GM23248 (cell line): ENCODE measurements around the gene RBM19.

Source experiments
- EZH2 ChIP-seq: fragments of 200-600 bp; sonication (generic); IDR thresholded peaks from 2 replicates; pipeline ENCODE4 v1.6.1; 2018; ENCODE audit warnings: antibody characterized with exemption, mild to moderate bottlenecking; ENCODE audit not compliant: insufficient read depth, poor library complexity, severe bottlenecking
- EZH2phosphoT487 ChIP-seq: fragments of 200-600 bp; sonication (generic); IDR thresholded peaks from 2 replicates; pipeline ENCODE4 v1.6.1; 2018; ENCODE audit warnings: antibody characterized with exemption, moderate library complexity, mild to moderate bottlenecking, low read depth; ENCODE audit not compliant: insufficient read depth

DNA sequence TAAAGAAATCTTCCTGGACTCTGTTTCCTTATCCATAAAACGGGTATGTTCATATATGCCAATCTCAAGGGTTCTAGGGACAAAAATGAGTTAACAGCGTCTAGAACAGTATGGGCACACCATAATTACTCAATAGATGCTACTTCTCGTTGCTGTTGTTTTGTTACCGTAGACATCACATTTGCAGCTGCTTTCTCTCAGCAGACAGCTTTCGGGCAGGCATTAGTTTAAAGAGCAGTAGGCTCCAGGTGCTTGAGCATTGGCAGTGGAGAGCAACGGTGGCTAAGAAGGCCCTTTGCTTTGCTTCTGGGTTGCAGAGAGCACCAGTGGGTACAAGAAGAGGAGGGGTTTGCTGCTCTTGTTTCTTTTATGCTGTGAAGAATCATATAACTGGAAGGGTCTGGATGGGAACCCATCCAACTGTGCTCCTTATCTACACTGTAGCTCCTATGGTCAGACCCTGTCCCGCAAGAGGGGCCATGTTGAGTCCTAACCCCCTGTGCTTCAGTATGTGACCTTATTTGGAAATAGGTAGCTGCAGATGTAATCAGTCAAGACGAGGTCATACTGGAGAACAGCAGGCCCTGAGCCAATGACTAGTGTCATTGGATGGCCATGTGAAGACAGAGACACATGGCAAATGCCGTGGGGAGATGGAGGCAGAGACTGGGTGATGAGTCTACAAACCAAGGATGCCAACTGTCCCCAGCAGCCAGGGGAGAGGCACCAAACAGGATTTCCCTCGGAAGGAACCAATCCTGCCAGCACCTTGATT, 120.0 kb downstream of the RBM19 start:
- TF ChIP-seq EZH2 = no peak
- TF ChIP-seq EZH2phosphoT487 = no peak
